ENCODE measurements around the gene SIK1.
"Not testable (repeated sequence)": the region's sequence is repeated elsewhere in the genome, so short reads cannot be mapped to it uniquely, and the experiment has no call there.

DNA sequence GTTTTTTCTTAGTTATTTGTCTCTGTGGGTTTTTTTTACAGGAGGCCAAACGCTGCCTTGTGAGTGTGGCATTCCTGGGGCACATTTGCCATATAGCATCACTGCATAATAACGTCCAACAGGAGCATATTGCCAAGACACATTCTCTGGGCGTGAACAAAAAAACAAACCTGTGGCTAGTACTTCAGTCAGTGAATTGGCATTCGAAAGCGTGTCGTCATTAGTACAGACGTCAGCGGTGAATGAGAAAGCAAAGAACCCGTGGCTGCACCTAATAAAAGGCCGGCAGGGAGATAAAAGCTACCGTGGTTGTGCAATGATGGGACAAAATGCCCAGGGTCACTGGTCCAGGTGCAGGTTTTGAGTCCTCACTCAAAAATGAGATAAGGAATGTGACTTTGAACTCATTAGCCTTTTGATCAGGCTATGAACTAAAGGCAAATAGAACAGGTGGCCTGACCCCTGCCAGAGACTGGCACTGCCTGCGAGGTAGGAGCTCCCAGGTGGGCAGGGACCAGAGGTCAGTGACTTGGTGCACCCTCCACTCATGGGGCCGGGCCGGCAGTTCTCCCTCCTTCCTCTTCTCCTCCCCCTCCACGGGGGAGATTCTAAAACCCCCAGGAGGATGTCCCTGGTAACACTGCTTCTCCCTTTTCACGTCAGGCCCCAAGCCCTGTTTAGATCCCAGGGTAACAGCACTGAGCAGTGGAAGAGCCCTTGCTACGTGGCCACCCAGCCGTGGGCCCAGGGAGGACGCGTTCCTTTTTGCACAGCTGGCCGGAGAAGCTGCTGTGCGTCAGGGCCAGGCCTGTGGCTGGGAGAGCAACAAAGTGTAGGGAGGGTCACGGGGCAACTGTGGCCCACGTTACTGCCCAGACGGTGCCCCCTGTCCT is 14.2 kb upstream of the SIK1 start:
- TF ChIP-seq POLR2A (IDR thresholded peaks at IDR 0.05; ENCODE audit: low read length); GATA1 (IDR thresholded peaks at IDR 0.05; ENCODE audit: low read depth, low read length): not testable (repeated sequence)

All from erythroblast (primary cell).